ENCODE data around the gene SMDT1.

DNA sequence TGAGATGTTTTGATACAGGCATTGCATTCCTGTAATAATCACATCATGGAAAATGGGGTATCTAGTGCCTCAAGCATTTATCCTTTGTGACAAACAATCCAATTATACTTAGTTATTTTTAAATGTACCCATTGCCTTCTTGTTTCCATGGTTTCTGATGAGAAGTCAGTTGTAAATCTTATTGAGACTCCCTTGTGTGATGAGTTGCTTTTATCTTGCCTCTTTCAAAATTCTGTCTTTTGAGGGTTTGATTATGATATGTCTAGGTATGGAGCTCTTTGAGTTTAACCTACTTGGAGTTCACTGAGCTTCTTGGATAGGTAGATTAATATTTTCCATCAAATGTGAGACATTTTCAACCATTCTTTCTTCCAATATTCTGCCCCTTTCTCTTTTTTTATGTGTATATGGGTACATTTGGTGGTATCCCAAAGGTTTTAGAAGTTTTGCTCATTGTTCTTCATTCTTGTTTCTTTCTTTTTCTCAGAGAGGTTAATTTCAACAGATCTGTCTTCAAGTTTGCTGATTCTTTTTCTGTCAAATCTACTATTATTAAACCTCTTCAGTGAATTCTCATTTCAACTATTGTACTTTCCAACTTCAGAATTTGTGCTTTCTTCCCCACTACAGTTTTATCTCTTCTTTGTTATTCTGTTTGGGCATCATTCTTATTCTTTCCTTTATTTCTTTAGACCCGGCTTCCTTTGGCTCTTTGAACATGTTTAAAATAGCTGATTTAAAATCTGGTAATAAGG is 22.6 kb upstream of the SMDT1 start:
- TF ChIP-seq, protein P1, sequence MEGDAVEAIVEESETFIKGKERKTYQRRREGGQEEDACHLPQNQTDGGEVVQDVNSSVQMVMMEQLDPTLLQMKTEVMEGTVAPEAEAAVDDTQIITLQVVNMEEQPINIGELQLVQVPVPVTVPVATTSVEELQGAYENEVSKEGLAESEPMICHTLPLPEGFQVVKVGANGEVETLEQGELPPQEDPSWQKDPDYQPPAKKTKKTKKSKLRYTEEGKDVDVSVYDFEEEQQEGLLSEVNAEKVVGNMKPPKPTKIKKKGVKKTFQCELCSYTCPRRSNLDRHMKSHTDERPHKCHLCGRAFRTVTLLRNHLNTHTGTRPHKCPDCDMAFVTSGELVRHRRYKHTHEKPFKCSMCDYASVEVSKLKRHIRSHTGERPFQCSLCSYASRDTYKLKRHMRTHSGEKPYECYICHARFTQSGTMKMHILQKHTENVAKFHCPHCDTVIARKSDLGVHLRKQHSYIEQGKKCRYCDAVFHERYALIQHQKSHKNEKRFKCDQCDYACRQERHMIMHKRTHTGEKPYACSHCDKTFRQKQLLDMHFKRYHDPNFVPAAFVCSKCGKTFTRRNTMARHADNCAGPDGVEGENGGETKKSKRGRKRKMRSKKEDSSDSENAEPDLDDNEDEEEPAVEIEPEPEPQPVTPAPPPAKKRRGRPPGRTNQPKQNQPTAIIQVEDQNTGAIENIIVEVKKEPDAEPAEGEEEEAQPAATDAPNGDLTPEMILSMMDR (tag by site-specific recombination; IDR thresholded peaks at IDR 0.05): no peak
- TF ChIP-seq ZNF366 (tag by site-specific recombination; conservative IDR thresholded peaks at IDR 0.05) (no peak), ZBTB17 (tag by site-specific recombination; IDR thresholded peaks at IDR 0.05) (no peak), ZNF184 (tag by site-specific recombination; IDR thresholded peaks at IDR 0.05) (no peak), ZBTB7A (tag by site-specific recombination; IDR thresholded peaks at IDR 0.05; ENCODE audit: low read depth) (no peak), ZNF324 (tag by site-specific recombination; IDR thresholded peaks at IDR 0.05) (no peak), ZNF830 (tag by site-specific recombination; IDR thresholded peaks at IDR 0.05; ENCODE audit: low read depth) (no peak), ZNF23 (tag by site-specific recombination; IDR thresholded peaks at IDR 0.05; ENCODE audit: borderline replicate concordance) (no peak), ZNF202 (tag by site-specific recombination; IDR thresholded peaks at IDR 0.05; ENCODE audit: borderline replicate concordance) (no peak)
- TF ChIP-seq, protein P2, sequence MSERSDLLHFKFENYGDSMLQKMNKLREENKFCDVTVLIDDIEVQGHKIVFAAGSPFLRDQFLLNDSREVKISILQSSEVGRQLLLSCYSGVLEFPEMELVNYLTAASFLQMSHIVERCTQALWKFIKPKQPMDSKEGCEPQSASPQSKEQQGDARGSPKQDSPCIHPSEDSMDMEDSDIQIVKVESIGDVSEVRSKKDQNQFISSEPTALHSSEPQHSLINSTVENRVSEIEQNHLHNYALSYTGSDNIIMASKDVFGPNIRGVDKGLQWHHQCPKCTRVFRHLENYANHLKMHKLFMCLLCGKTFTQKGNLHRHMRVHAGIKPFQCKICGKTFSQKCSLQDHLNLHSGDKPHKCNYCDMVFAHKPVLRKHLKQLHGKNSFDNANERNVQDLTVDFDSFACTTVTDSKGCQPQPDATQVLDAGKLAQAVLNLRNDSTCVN (tag by site-specific recombination; optimal IDR thresholded peaks at IDR 0.05): no peak
- TF ChIP-seq, protein P3, sequence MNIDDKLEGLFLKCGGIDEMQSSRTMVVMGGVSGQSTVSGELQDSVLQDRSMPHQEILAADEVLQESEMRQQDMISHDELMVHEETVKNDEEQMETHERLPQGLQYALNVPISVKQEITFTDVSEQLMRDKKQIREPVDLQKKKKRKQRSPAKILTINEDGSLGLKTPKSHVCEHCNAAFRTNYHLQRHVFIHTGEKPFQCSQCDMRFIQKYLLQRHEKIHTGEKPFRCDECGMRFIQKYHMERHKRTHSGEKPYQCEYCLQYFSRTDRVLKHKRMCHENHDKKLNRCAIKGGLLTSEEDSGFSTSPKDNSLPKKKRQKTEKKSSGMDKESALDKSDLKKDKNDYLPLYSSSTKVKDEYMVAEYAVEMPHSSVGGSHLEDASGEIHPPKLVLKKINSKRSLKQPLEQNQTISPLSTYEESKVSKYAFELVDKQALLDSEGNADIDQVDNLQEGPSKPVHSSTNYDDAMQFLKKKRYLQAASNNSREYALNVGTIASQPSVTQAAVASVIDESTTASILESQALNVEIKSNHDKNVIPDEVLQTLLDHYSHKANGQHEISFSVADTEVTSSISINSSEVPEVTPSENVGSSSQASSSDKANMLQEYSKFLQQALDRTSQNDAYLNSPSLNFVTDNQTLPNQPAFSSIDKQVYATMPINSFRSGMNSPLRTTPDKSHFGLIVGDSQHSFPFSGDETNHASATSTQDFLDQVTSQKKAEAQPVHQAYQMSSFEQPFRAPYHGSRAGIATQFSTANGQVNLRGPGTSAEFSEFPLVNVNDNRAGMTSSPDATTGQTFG (tag by site-specific recombination; IDR thresholded peaks at IDR 0.05; ENCODE audit: borderline replicate concordance): no peak
- TF ChIP-seq, protein P4, sequence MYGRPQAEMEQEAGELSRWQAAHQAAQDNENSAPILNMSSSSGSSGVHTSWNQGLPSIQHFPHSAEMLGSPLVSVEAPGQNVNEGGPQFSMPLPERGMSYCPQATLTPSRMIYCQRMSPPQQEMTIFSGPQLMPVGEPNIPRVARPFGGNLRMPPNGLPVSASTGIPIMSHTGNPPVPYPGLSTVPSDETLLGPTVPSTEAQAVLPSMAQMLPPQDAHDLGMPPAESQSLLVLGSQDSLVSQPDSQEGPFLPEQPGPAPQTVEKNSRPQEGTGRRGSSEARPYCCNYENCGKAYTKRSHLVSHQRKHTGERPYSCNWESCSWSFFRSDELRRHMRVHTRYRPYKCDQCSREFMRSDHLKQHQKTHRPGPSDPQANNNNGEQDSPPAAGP (tag by site-specific recombination; IDR thresholded peaks at IDR 0.05): no peak
